Progenitor cell of endocrine pancreas (in vitro differentiated cells): Measurements from ENCODE around the gene ARMC2. TPM values are rescaled to one million over a fixed set of nuclear protein-coding genes. Genes with fewer than 3 reads are reported as not detected.
"Not testable (repeated sequence)": the region's sequence is repeated elsewhere in the genome, so short reads cannot be mapped to it uniquely, and the experiment has no call there.

ENCODE experiments used
- DNase-seq: peaks from one replicate; pipeline ENCODE4 v3.0.0; 2021; ENCODE audit warnings: low spot score; ENCODE audit not compliant: unreplicated experiment
- H3K27ac Mint-ChIP-seq: 2 replicates; pipeline ENCODE4 v1.8.0; 2021; ENCODE audit warnings: mild to moderate bottlenecking, moderate library complexity, mixed read lengths
- H3K27me3 Mint-ChIP-seq: 2 replicates; pipeline ENCODE4 v1.8.0; 2021; ENCODE audit warnings: mixed read lengths
- H3K36me3 Mint-ChIP-seq: 2 replicates; pipeline ENCODE4 v1.8.0; 2022; ENCODE audit warnings: mixed read lengths; ENCODE audit not compliant: insufficient read depth
- H3K4me1 Mint-ChIP-seq: 2 replicates; pipeline ENCODE4 v1.8.0; 2021; ENCODE audit warnings: low read depth, mixed read lengths
- H3K4me3 Mint-ChIP-seq: 2 replicates; pipeline ENCODE4 v1.8.0; 2021; ENCODE audit warnings: low read depth, mild to moderate bottlenecking, moderate library complexity, mixed read lengths
- H3K9me3 Mint-ChIP-seq: 2 replicates; pipeline ENCODE4 v1.8.0; 2021; ENCODE audit warnings: low read depth, mixed read lengths
- CTCF ChIP-seq: fragments of 200-600 bp; sonication (generic); IDR thresholded peaks from one replicate; pipeline ENCODE4 v1.5.0; 2021; ENCODE audit warnings: antibody characterized with exemption, mild to moderate bottlenecking; ENCODE audit not compliant: unreplicated experiment
- total RNA-seq: library from RNA; stranded (reverse); gene quantifications from 2 replicates; pipeline ENCODE4 v1.2.1, GENCODE V29; 2021

Gene ARMC2
- total RNA-seq, 1 donor from 2014 or later, result 16.5 TPM

GRCh38 chr6:108851756-108852155 is 3.5 kb downstream of the ARMC2 start:
- no peak for TF ChIP-seq CTCF
- H3K36me3 Mint-ChIP-seq, result peaks cover 21% of the 10 kb centered on the region
- H3K4me1 Mint-ChIP-seq, result peaks cover 3% of the 10 kb centered on the region
- no peak overlapping the region for H3K4me3 Mint-ChIP-seq
- DNase-seq, result no peak
- H3K9me3 Mint-ChIP-seq, result peaks cover 7% of the 10 kb centered on the region
- H3K27ac Mint-ChIP-seq, result no peak overlapping the region
- no peaks in the 10 kb centered on the region for H3K27me3 Mint-ChIP-seq

- Mint-ChIP-seq H3K27ac (no peak overlapping the region), H3K27me3 (no peaks in the 10 kb centered on the region), H3K9me3 (peaks cover 17% of the 10 kb centered on the region), H3K36me3 (peaks cover 33% of the 10 kb centered on the region), H3K4me1 (no peaks in the 10 kb centered on the region), H3K4me3 (no peak overlapping the region)
- no peak for TF ChIP-seq CTCF
- no peak for DNase-seq
Measured at GRCh38 chr6:108853077-108853476, 4.9 kb downstream of the ARMC2 start.

GRCh38 chr6:108862479-108863191 is 14.4 kb downstream of the ARMC2 start:
- no peaks in the 10 kb centered on the region for H3K27me3 Mint-ChIP-seq
- H3K4me3 Mint-ChIP-seq, result no peak overlapping the region
- DNase-seq, result no peak
- peaks cover 1% of the 10 kb centered on the region for H3K9me3 Mint-ChIP-seq
- no peak overlapping the region for H3K27ac Mint-ChIP-seq
- H3K36me3 Mint-ChIP-seq, result peaks cover 35% of the 10 kb centered on the region
- TF ChIP-seq CTCF, result no peak
- H3K4me1 Mint-ChIP-seq, result no peaks in the 10 kb centered on the region

- H3K27ac Mint-ChIP-seq, H3K4me1 Mint-ChIP-seq, H3K9me3 Mint-ChIP-seq, DNase-seq, H3K4me3 Mint-ChIP-seq, H3K27me3 Mint-ChIP-seq: not testable (repeated sequence)
- peaks cover 30% of the 10 kb centered on the region for H3K36me3 Mint-ChIP-seq
Measured at GRCh38 chr6:108865751-108866286, 17.6 kb downstream of the ARMC2 start.

- no peak overlapping the region for H3K4me3 Mint-ChIP-seq
Measured at GRCh38 chr6:108866798-108867197, 18.6 kb downstream of the ARMC2 start.

More at GRCh38 chr6:108866798-108867197, 18.6 kb downstream of the ARMC2 start:
- Mint-ChIP-seq H3K36me3 (peaks cover 29% of the 10 kb centered on the region), H3K4me1 (no peaks in the 10 kb centered on the region), H3K27ac (no peak overlapping the region), H3K27me3 (no peaks in the 10 kb centered on the region), H3K9me3 (no peaks in the 10 kb centered on the region)
- no peak for DNase-seq
- TF ChIP-seq CTCF, result no peak
